ENCODE measurements around the gene TNIP3.
"Not testable (repeated sequence)": the region's sequence is repeated elsewhere in the genome, so short reads cannot be mapped to it uniquely, and the experiment has no call there.

Gene TNIP3

GRCh38 chr4:121164291-121164690 is at the start of gene TNIP3:
TSS of gene TNIP3 (minus strand) at chr4:121164321. CDS start at chr4:121164125, 196 bp downstream.
- DNase-seq (ENCODE audit: low spot score): no peak
- TF ChIP-seq CTCF (IDR thresholded peaks at IDR 0.05): no peak
- H3K27ac ChIP-seq: no peak within 1 kb of the TSS

GRCh38 chr4:121212806-121213205 is 48.7 kb upstream of the TNIP3 start:
- Histone ChIP-seq H3K27ac (no peak overlapping the region), H3K4me3 (no peak overlapping the region)
- DNase-seq (ENCODE audit: low spot score): no peak
- TF ChIP-seq CTCF (IDR thresholded peaks at IDR 0.05): no peak

More at GRCh38 chr4:121164291-121164690, at the start of gene TNIP3:
- H3K4me3 ChIP-seq: no peak within 1 kb of the TSS

- Histone ChIP-seq H3K27ac (no peak overlapping the region), H3K4me3 (no peak overlapping the region)
- no peak for TF ChIP-seq CTCF (IDR thresholded peaks at IDR 0.05)
- no peak for DNase-seq (ENCODE audit: low spot score)
These were observed 45.0 kb upstream of the TNIP3 start for GRCh38 chr4:121209171-121209570.

- no peak overlapping the region for H3K27ac ChIP-seq
- H3K4me3 ChIP-seq: no peak overlapping the region
- no peak for DNase-seq (ENCODE audit: low spot score)
- no peak for TF ChIP-seq CTCF (IDR thresholded peaks at IDR 0.05)
These were observed 44.3 kb upstream of the TNIP3 start for GRCh38 chr4:121208244-121209007.

GRCh38 chr4:121205777-121206176 is 41.7 kb upstream of the TNIP3 start:
- not testable (repeated sequence) for H3K4me3 ChIP-seq; DNase-seq (ENCODE audit: low spot score); H3K27ac ChIP-seq

GRCh38 chr4:121200795-121201472 is 36.8 kb upstream of the TNIP3 start:
- no peak overlapping the region for H3K27ac ChIP-seq
- no peak for DNase-seq (ENCODE audit: low spot score)
- no peak overlapping the region for H3K4me3 ChIP-seq
- TF ChIP-seq CTCF (IDR thresholded peaks at IDR 0.05): no peak

- H3K27ac ChIP-seq: no peak overlapping the region
- DNase-seq (ENCODE audit: low spot score): no peak
These were observed 35.8 kb upstream of the TNIP3 start for GRCh38 chr4:121199742-121200561.

More at GRCh38 chr4:121199742-121200561, 35.8 kb upstream of the TNIP3 start:
- TF ChIP-seq CTCF (IDR thresholded peaks at IDR 0.05): no peak
- H3K4me3 ChIP-seq: no peak overlapping the region

Measured in coronary artery (tissue), 2 donors.